ENCODE data around the gene SHB.
A peak's percentile ranks its signal among the peaks of the same experiment; 100 is the strongest.

SHB gene

DNA sequence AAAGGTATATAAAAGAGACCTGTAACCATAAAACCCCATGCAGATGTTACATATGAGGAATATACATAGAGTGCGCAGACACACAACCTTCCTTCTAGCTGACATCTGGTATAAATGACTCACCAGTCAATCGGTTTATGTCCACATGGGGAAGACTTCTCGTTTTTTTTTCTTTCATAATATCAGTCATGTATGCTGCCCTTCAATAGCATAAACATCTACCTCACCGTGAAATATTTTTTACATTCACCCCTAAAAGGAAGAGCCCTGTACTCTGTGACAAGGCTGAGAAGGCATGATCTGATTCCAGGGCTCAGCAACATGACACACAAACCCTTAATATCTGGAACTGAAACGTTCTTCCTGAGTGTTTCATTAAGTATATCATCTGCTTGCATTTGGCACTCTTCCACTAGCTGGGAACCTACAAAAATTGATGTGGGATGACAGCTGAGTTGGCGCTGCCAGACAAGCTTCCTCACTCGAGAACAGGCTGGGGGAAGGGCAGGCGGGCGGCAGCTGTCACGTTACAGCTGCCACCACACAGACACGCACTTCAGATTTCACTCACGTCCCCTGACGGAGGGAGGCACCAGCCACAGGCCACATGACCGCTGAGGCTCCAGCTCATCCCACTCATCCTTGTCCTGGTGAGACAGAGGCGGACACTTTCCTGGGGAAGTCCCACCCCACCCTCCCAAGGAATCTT lies 74.2 kb downstream of the SHB start:
- Histone ChIP-seq H3K36me3 (replicated peaks; ENCODE audit: low read depth, low read length) (no peaks in the 10 kb centered on the region), H3K4me1 (ENCODE audit: low read length) (peaks cover 55% of the 10 kb centered on the region), H3K4me3 (ENCODE audit: low read length) (peak overlapping the region; percentile 74), H3K27me3 (ENCODE audit: low read depth, low read length) (no peaks in the 10 kb centered on the region), H3K79me2 (ENCODE audit: low read length) (no peaks in the 10 kb centered on the region), H3K9ac (ENCODE audit: low read length) (peak overlapping the region; percentile 68), H3K9me3 (ENCODE audit: insufficient read depth, low read length) (no peaks in the 10 kb centered on the region), H3K27ac (ENCODE audit: low read length) (peak overlapping the region; percentile 94), H2AFZ (ENCODE audit: low read depth, low read length) (peak overlapping the region; percentile 51; the same call in 1 of the 2 replicates), H3K4me2 (ENCODE audit: low read length) (peak overlapping the region; percentile 94), H4K20me1 (ENCODE audit: insufficient read depth, low read length) (no peaks in the 10 kb centered on the region)
- TF ChIP-seq EZH2phosphoT487 (IDR thresholded peaks at IDR 0.05; ENCODE audit: low read depth) (no peak), CTCF (IDR thresholded peaks at IDR 0.05; ENCODE audit: low read depth, low read length) (no peak)

DNA sequence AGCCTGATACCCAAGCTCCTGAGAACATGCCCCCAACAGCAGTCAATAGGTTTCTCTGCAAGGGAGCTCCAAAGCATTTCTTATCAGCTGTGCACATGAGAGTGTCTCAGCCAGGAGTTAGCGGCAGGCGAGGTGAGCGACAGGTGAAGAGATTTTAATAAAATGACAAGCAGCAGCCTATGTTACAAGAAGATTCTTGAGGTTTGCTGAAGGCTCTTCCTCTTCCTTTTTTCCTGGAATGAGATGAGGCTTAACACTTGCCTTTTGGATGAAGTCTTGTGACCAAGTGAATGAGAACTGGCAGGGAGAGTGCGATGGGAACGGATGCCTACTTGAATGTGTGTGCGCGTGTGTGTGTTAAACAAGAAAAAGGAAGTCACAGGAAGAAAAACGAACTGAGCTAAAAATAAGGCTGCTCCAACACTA lies 76.1 kb downstream of the SHB start:
- Histone ChIP-seq H3K36me3 (replicated peaks; ENCODE audit: low read depth, low read length) (no peaks in the 10 kb centered on the region), H4K20me1 (ENCODE audit: insufficient read depth, low read length) (no peaks in the 10 kb centered on the region), H3K27me3 (ENCODE audit: low read depth, low read length) (no peaks in the 10 kb centered on the region), H3K9me3 (ENCODE audit: insufficient read depth, low read length) (no peaks in the 10 kb centered on the region), H3K4me2 (ENCODE audit: low read length) (no peak overlapping the region), H3K9ac (ENCODE audit: low read length) (no peak overlapping the region), H3K4me1 (ENCODE audit: low read length) (peaks cover 40% of the 10 kb centered on the region), H3K27ac (ENCODE audit: low read length) (no peak overlapping the region), H3K79me2 (ENCODE audit: low read length) (no peaks in the 10 kb centered on the region), H2AFZ (ENCODE audit: low read depth, low read length) (no peak overlapping the region), H3K4me3 (ENCODE audit: low read length) (no peak overlapping the region)
- TF ChIP-seq CTCF (IDR thresholded peaks at IDR 0.05; ENCODE audit: low read depth, low read length) (no peak), EZH2phosphoT487 (IDR thresholded peaks at IDR 0.05; ENCODE audit: low read depth) (no peak)

- TF ChIP-seq EZH2phosphoT487 (IDR thresholded peaks at IDR 0.05; ENCODE audit: low read depth) (no peak), CTCF (IDR thresholded peaks at IDR 0.05; ENCODE audit: low read depth, low read length) (no peak)
- Histone ChIP-seq H4K20me1 (ENCODE audit: insufficient read depth, low read length) (no peaks in the 10 kb centered on the region), H3K4me2 (ENCODE audit: low read length) (no peak overlapping the region), H3K4me1 (ENCODE audit: low read length) (peaks cover 33% of the 10 kb centered on the region), H2AFZ (ENCODE audit: low read depth, low read length) (no peak overlapping the region), H3K27ac (ENCODE audit: low read length) (no peak overlapping the region), H3K36me3 (replicated peaks; ENCODE audit: low read depth, low read length) (no peaks in the 10 kb centered on the region), H3K79me2 (ENCODE audit: low read length) (no peaks in the 10 kb centered on the region), H3K9ac (ENCODE audit: low read length) (no peak overlapping the region), H3K4me3 (ENCODE audit: low read length) (no peak overlapping the region), H3K27me3 (ENCODE audit: low read depth, low read length) (no peaks in the 10 kb centered on the region), H3K9me3 (ENCODE audit: insufficient read depth, low read length) (no peaks in the 10 kb centered on the region)
Measured at GRCh38 chr9:37990404-37991015, 78.5 kb downstream of the SHB start.

GRCh38 chr9:37989701-37990100 lies 79.3 kb downstream of the SHB start:
- Histone ChIP-seq H3K4me2 (ENCODE audit: low read length) (no peak overlapping the region), H3K9me3 (ENCODE audit: insufficient read depth, low read length) (no peaks in the 10 kb centered on the region), H3K79me2 (ENCODE audit: low read length) (no peaks in the 10 kb centered on the region)

More at GRCh38 chr9:37989701-37990100, 79.3 kb downstream of the SHB start:
- H4K20me1 ChIP-seq (ENCODE audit: insufficient read depth, low read length) = no peaks in the 10 kb centered on the region
- no peaks in the 10 kb centered on the region for H3K27me3 ChIP-seq (ENCODE audit: low read depth, low read length)
- H3K36me3 ChIP-seq (replicated peaks; ENCODE audit: low read depth, low read length) = no peaks in the 10 kb centered on the region
- no peak overlapping the region for H2AFZ ChIP-seq (ENCODE audit: low read depth, low read length)
- no peak overlapping the region for H3K9ac ChIP-seq (ENCODE audit: low read length)
- H3K4me1 ChIP-seq (ENCODE audit: low read length) = peaks cover 24% of the 10 kb centered on the region
- no peak overlapping the region for H3K27ac ChIP-seq (ENCODE audit: low read length)
- TF ChIP-seq CTCF (IDR thresholded peaks at IDR 0.05; ENCODE audit: low read depth, low read length) = no peak
- TF ChIP-seq EZH2phosphoT487 (IDR thresholded peaks at IDR 0.05; ENCODE audit: low read depth) = no peak
- H3K4me3 ChIP-seq (ENCODE audit: low read length) = no peak overlapping the region
